MM.1S (cell line): ENCODE results near the gene HLA-DQA2.
A peak's percentile ranks its signal among the peaks of the same experiment; 100 is the strongest.
"Not testable (repeated sequence)": the region's sequence is repeated elsewhere in the genome, so short reads cannot be mapped to it uniquely, and the experiment has no call there.

Experiments used
- DNase-seq: peaks from one replicate; pipeline ENCODE4 v3.0.0-alpha.2; 2015
- H2AFZ ChIP-seq: fragments of 300-600 bp; sonication (generic); 2 replicates; pipeline ENCODE4 v1.6.0; 2016; ENCODE audit warnings: antibody characterized with exemption, low read length
- H3F3A ChIP-seq: fragments of 300-600 bp; sonication (generic); 2 replicates; pipeline ENCODE4 v1.6.1; 2016; ENCODE audit warnings: mild to moderate bottlenecking, antibody characterized with exemption, low read length, moderate library complexity, mixed read lengths; ENCODE audit not compliant: insufficient read depth
- H3K27ac ChIP-seq: fragments of 300-600 bp; sonication (generic); 2 replicates; pipeline ENCODE4 v1.5.1; 2016; ENCODE audit warnings: mild to moderate bottlenecking, low read length
- H3K27me3 ChIP-seq: fragments of 300-600 bp; sonication (generic); replicated peaks from 2 replicates; pipeline ENCODE4 v1.6.0; 2016; ENCODE audit warnings: low read length; ENCODE audit not compliant: insufficient read depth
- H3K36me3 ChIP-seq: fragments of 300-600 bp; sonication (generic); replicated peaks from 2 replicates; pipeline ENCODE4 v1.6.1; 2016; ENCODE audit warnings: mild to moderate bottlenecking, low read length, mixed read lengths; ENCODE audit not compliant: insufficient read depth
- H3K4me1 ChIP-seq: fragments of 300-600 bp; sonication (generic); 2 replicates; pipeline ENCODE4 v1.6.1; 2016; ENCODE audit warnings: low read length, mixed read lengths
- H3K4me2 ChIP-seq: fragments of 300-600 bp; sonication (generic); 2 replicates; pipeline ENCODE4 v1.6.0; 2016; ENCODE audit warnings: low read depth, low read length
- H3K4me3 ChIP-seq: fragments of 300-600 bp; sonication (generic); 2 replicates; pipeline ENCODE4 v1.5.1; 2016; ENCODE audit warnings: low read length, mixed read lengths
- H3K79me2 ChIP-seq: fragments of 300-600 bp; sonication (generic); 2 replicates; pipeline ENCODE4 v1.6.1; 2016; ENCODE audit warnings: mixed run types, low read length, mixed read lengths
- H3K9ac ChIP-seq: fragments of 300-600 bp; sonication (generic); 2 replicates; pipeline ENCODE4 v1.6.1; 2016; ENCODE audit warnings: low read length, mixed read lengths
- H3K9me2 ChIP-seq: fragments of 300-600 bp; sonication (generic); replicated peaks from 2 replicates; pipeline ENCODE4 v1.6.1; 2016; ENCODE audit warnings: mild to moderate bottlenecking, low read length, mixed read lengths; ENCODE audit not compliant: insufficient read depth
- H3K9me3 ChIP-seq: fragments of 300-600 bp; sonication (generic); replicated peaks from 2 replicates; pipeline ENCODE4 v1.6.1; 2016; ENCODE audit warnings: mild to moderate bottlenecking, low read length, mixed read lengths; ENCODE audit not compliant: insufficient read depth
- H4K20me1 ChIP-seq: fragments of 300-600 bp; sonication (generic); 2 replicates; pipeline ENCODE4 v1.6.1; 2016; ENCODE audit warnings: mild to moderate bottlenecking, low read length, moderate library complexity, mixed read lengths; ENCODE audit not compliant: insufficient read depth
- CTCF ChIP-seq: fragments of 300-600 bp; sonication (generic); IDR thresholded peaks from 2 replicates; pipeline ENCODE4 v1.5.1; 2016; ENCODE audit warnings: antibody characterized with exemption, low read length, mixed read lengths
- EZH2 ChIP-seq: fragments of 300-600 bp; sonication (generic); optimal IDR thresholded peaks from 2 replicates; pipeline ENCODE3; 2017; ENCODE audit warnings: low read depth, mild to moderate bottlenecking, antibody characterized with exemption, low read length, mixed read lengths
- EZH2phosphoT487 ChIP-seq: fragments of 300-600 bp; sonication (generic); IDR thresholded peaks from 2 replicates; pipeline ENCODE4 v1.6.1; 2018; ENCODE audit warnings: antibody characterized with exemption, low read length

HLA-DQA2 gene

GRCh38 chr6:32700391-32701040 lies 40.7 kb upstream of the HLA-DQA2 start:
- H3K4me2 ChIP-seq = peak overlapping the region; percentile 12; the same call in 1 of the 2 replicates

GRCh38 chr6:32703347-32703746 lies 37.8 kb upstream of the HLA-DQA2 start:
- no peak overlapping the region for H3K27ac ChIP-seq
- no peak overlapping the region for H3K4me2 ChIP-seq
- peaks cover 6% of the 10 kb centered on the region; the same call in 1 of the 2 replicates for H3K27me3 ChIP-seq
- H3K36me3 ChIP-seq = no peaks in the 10 kb centered on the region
- no peaks in the 10 kb centered on the region for H3F3A ChIP-seq
- H3K9me2 ChIP-seq = no peaks in the 10 kb centered on the region
- no peaks in the 10 kb centered on the region for H3K4me1 ChIP-seq
- H3K4me3 ChIP-seq = no peak overlapping the region
- H4K20me1 ChIP-seq = no peaks in the 10 kb centered on the region
- no peak for TF ChIP-seq CTCF
- TF ChIP-seq EZH2 = no peak
- TF ChIP-seq EZH2phosphoT487 = no peak
- no peak overlapping the region for H3K9ac ChIP-seq
- H3K9me3 ChIP-seq = no peaks in the 10 kb centered on the region
- no peak for DNase-seq
- H3K79me2 ChIP-seq = no peaks in the 10 kb centered on the region
- no peak overlapping the region for H2AFZ ChIP-seq

More at GRCh38 chr6:32700391-32701040, 40.7 kb upstream of the HLA-DQA2 start:
- H3K79me2 ChIP-seq = no peaks in the 10 kb centered on the region
- H3K9me3 ChIP-seq = no peaks in the 10 kb centered on the region
- H3K36me3 ChIP-seq = no peaks in the 10 kb centered on the region
- peaks cover 6% of the 10 kb centered on the region; the same call in 1 of the 2 replicates for H3K27me3 ChIP-seq
- H3K9ac ChIP-seq = no peak overlapping the region
- H3K27ac ChIP-seq = no peak overlapping the region
- peak; percentile 38 for DNase-seq
- no peaks in the 10 kb centered on the region for H3K9me2 ChIP-seq
- no peaks in the 10 kb centered on the region for H3F3A ChIP-seq
- TF ChIP-seq CTCF (peak; percentile 75), EZH2 (no peak)
- H3K4me1 ChIP-seq = no peaks in the 10 kb centered on the region
- no peak overlapping the region for H3K4me3 ChIP-seq
- no peak overlapping the region for H2AFZ ChIP-seq
- H4K20me1 ChIP-seq = no peaks in the 10 kb centered on the region

- not testable (repeated sequence) for H3K79me2 ChIP-seq, H3K27me3 ChIP-seq, H4K20me1 ChIP-seq, H3K4me3 ChIP-seq, H3K27ac ChIP-seq, H3K4me1 ChIP-seq, H3K36me3 ChIP-seq, H3F3A ChIP-seq, H3K9ac ChIP-seq, H3K9me2 ChIP-seq, DNase-seq, H3K4me2 ChIP-seq, H2AFZ ChIP-seq, H3K9me3 ChIP-seq
These were observed 36.0 kb upstream of the HLA-DQA2 start for GRCh38 chr6:32705164-32705563.

- Histone ChIP-seq H4K20me1 (no peaks in the 10 kb centered on the region), H3K36me3 (no peaks in the 10 kb centered on the region), H3K79me2 (no peaks in the 10 kb centered on the region), H3K4me1 (no peaks in the 10 kb centered on the region), H3F3A (no peaks in the 10 kb centered on the region), H3K27ac (no peak overlapping the region), H3K9me3 (no peaks in the 10 kb centered on the region), H3K4me2 (no peak overlapping the region), H3K9me2 (no peaks in the 10 kb centered on the region), H3K27me3 (no peaks in the 10 kb centered on the region), H3K4me3 (no peak overlapping the region), H2AFZ (no peak overlapping the region), H3K9ac (no peak overlapping the region)
- DNase-seq = no peak
- TF ChIP-seq EZH2 (no peak), EZH2phosphoT487 (no peak), CTCF (no peak)
These were observed 31.6 kb upstream of the HLA-DQA2 start for GRCh38 chr6:32709625-32710024.
